ENCODE results near the gene TXNRD2. TPM values are rescaled to one million over a fixed set of nuclear protein-coding genes. Genes with fewer than 3 reads are reported as not detected.
A peak's percentile ranks its signal among the peaks of the same experiment; 100 is the strongest.
"Not testable (repeated sequence)": the region's sequence is repeated elsewhere in the genome, so short reads cannot be mapped to it uniquely, and the experiment has no call there.

Gene TXNRD2
- total RNA-seq, 1 experiment from 2014 or later, result 95.8 TPM

DNA sequence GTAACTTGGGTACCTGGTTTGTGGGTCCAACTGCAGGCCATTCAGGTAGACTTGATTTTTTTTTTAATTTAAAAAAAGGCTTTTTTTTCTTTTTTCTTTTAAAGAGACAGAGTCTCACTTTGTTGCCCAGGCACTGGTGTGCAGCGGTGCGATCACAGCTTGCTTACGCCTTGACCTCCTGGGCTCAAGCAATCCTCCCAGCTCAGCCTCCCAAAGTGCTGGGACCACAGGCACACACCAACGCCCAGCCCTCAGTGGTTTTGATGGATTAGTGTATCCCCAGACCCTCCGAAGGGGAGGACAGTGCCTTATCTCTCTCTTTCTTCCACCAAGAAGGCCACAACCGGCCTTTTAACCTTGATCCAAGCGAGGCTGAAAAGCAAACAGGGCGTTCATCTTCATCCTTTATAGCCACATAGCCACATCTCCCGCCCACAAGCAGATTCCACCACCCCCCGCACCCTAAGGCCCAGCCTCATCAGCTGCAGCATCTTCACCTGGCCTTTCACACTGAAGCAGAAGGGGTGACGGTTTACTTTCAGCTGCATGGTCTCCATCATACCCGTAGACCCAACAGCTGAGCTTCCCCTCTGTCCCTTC is 17.6 kb downstream of the TXNRD2 start:
- DNase-seq (ENCODE audit: low spot score), result no peak

DNA sequence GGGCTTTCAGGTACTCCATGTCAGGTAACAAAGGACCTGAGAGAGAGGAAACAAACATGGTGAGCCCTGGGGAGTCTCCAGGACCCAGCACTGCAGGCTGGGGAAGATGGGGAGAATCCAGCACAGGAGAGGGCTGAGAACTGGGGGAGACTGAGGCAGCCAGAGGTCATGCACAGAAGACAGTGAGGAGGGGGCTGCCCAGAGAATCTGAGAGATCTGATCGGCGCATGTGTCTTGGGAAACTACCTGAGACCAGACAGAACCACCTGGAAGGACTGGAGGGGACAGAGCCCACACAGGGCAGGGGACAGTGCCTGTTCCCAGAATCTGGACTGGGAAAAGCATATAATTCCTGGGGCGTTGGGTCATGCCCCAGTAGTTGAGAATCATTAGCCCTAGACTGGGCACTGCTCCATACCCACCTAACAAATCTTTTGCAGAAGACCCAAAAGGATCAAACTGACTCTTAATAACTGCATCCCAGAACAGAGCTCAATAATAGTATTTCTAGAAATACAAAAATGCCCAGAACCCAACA is 20.0 kb downstream of the TXNRD2 start:
- DNase-seq (ENCODE audit: low spot score), result no peak

DNA sequence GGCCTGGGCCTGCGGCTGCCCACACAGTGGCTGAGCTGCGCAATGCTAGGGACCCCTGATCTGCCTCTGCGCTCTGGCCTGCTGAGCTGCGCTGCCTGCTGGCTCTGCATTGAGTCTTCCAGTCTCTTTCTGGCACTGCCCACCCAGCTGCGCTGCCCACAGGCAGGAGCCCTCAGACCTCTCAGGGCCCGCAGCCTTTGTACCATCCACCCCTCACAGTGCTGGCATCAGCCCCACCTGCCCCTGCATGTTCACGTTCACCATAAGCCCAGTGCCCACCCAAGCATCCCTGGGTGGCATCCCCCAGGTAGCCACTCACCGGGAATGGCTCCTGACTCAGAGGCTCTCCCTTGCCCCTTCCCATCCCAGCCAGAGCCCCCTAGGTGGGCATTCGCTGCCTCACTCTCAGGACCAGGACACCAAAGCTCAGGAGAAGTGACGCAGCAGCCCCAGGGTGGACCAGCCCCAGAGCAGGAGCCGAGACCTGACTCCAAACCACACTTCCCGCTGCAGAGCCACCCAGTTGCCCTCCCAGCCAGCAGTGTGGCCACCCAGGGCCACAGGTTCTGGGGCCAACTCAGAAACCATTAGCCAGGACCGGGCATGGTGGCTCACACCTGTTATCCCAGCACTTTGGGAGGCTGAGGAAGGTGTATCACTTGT is 21.8 kb downstream of the TXNRD2 start:
- DNase-seq (ENCODE audit: low spot score), result no peak

DNA sequence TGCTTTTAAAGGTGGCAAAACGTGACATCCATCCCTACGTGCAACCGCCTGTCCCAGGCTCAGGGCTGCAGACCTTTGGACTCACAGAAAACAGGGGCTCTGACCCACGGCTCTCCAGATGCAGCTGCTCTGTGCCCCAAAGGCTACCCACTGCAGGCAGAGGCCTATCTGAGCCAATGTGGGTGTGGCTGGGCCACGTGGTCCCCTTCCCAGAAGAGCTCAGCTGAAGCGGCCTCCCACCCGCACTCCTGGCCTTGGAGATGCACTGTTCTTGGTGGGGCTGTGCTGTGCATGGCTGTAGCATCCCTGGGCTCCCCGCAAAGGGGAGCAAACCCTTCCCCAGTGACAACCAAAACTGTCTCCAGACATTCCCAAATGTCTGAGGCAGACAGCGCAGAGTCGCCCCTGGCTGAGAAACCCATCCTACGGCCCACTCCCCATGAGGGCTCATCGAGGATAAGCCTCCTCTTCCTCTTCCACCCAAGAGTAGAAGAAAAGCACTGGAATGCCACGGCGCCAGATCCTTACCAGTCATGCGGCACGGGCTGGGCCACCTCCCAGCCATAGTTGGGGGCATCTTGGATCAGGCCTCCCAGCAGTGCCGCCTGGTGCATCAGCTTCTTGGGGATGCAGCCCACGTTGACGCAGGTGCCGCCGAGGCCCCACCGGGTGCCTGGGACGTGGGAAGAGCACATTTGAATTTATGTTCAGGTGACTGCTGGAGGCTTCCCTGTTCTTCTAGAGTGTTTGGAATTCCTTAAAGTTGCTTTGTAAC is 23.1 kb downstream of the TXNRD2 start:
- no peak for DNase-seq (ENCODE audit: low spot score)

DNA sequence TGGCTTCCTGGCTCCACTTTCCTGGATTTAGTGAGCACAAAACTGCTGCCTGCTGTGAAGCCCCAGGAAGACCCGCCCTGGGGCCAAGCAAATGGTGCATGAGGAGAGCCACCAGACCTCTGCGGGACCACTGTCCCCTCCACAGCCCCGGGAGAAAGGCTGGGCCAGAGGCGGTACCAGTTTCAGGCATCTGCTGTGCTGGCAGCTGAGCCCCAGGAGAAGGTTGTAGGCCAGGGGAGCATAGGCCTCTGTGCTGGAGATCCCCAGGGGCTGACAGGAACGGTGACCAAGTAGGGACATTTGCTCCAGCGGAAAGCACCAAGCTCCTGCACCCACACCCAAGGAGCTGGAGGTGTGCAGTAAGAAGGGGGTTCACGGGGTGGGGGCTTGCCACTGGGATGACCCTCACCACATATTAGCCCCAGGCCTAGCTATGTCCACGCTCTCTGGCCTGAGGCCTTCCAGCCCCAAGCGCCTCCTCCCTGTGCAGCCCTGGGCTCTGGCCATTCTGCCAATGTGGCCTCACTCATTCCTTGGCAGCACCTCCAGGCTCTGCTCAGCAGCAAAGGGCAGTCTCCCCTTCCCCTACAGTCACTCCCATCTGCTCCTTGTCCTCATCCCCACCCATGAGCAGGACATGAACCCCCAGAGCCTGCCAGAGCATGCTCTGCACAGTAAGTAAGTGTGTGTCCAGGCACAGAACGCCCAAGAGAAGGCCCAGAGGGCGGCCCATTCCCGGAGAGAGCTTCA is 24.1 kb downstream of the TXNRD2 start:
- no peak for DNase-seq (ENCODE audit: low spot score)

DNA sequence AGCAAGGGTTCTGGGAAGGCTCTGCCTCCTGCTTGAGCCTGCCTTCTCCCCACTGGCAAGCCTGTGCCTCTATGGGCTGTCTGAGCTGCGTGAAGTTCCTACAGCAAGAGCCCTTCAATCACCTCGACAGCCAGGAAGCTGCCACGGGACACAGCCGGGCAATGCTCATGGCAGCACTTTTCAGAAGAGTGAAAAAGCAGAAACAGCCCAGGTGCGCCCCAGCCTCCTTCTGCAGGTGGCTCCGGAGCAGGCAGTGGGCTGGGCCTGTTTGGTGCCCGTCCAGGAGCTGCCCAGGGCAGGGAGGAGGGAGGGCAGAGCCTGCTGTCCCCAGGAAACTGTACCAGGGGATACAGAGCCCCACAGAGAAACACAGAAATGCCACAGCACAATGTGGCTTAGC is 24.7 kb downstream of the TXNRD2 start:
- no peak for DNase-seq (ENCODE audit: low spot score)

DNA sequence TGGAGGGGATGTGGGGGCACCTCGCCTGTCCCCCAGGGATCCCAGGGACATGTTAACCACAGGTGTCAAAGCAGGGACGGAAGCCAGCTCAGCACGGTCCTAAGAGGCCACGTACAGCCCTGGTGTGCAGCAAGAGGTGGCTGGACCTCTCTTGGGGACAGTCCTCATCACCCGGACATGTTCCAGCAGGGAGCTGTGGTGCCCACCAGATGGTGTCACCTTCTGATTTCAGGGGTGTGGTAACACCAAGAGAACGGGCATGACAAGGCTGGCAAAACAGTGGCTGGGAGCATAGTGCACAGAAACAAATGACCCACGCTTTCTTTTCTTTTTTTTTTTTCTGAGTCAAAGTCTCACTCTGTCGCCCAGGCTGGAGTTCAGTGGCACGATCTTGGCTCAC is 25.6 kb downstream of the TXNRD2 start:
- no peak for DNase-seq (ENCODE audit: low spot score)

DNA sequence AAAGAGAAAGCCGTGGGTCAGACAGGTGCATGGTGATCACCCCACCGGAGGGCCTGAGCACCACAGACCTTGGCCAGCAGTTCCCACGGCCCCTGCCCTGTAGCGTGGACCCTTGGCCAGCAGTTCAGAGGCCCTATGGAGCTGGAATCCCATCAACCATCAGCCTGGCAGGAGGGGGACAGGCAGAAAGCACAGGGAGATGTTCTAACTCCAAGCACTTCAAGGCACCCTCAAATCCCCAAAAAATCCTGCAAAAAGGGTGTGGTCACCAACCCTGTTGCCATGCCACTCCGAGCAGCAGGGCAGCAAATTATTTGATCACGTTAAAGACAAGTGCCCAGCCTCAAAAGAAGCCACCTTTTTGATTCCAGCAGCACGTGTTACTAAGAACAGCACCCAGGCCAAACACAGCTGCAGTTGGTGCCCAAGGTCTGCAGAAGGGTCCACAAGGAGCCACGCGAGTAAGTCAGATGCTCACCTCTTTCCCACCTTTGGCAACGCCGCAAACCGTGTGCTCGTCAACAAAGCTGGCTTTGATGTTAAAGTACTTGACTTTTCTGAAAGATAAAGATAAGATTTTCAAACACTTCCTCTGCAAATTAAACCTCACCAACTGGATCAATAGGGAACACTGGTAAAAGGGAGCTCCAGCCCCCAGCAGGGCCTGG is 26.2 kb downstream of the TXNRD2 start:
- DNase-seq (ENCODE audit: low spot score), result no peak

DNA sequence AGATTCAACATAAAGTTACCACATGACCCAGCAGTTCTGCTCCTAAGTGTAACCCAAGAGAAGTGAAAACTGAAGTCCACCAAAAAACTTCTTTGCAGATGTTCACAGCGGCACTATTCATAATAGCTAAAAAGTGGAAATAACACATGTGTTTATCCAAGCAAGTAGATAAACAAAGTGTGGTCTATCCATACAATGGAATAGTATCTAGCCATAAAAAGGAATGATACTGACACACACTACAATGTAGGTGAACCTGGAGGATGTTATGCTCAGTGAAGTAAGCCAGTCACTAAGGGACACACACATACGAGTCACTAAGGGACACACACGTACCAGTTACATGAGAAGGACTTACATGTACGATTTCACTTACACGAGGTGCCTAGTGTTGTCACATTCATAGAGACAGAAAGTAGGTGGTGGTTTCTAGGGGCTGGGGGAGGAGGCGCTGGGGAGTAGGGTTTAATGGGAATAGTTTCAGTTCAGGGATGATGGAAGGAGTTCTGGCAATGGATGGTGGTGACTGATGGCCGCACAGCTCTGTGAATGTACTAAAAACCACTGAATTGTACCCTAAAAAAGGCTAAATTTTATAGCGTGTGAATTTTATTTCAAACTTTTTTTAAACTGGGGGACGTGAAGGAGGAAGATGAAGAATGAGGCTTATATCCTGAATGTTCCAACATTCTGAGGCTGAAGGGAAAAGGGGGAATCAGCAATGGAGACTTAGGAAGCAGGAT is 27.2 kb downstream of the TXNRD2 start:
- no peak for DNase-seq (ENCODE audit: low spot score)

DNA sequence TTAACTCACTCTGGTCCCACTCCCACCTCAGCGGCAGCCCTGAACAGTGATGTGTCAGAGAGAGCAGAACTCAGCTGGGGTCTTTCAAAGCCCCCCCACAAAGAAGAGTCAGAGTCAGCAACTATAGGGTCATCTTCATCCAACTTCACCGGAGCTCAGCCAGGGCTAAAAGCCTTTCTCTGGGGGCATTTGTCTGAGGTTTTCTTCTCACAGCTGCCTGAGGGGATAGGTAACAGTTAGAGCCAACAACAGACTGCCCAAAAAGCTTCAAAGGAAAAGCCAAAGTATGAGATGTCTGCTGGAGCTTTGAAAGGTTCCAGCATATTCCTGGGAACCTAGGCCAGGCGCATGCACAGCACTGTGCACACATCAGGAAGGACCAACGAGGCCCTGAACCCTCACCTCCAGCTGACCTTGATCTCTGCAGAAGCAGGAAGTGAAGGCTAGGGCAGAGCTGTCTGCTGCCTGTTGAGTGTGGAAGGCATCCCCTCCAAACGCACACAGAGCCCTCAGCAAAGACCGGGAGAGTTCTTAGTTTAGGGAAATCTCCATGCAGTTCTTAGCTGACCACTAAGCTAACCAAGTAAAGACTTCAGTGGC is 28.2 kb downstream of the TXNRD2 start:
- no peak for DNase-seq (ENCODE audit: low spot score)

DNA sequence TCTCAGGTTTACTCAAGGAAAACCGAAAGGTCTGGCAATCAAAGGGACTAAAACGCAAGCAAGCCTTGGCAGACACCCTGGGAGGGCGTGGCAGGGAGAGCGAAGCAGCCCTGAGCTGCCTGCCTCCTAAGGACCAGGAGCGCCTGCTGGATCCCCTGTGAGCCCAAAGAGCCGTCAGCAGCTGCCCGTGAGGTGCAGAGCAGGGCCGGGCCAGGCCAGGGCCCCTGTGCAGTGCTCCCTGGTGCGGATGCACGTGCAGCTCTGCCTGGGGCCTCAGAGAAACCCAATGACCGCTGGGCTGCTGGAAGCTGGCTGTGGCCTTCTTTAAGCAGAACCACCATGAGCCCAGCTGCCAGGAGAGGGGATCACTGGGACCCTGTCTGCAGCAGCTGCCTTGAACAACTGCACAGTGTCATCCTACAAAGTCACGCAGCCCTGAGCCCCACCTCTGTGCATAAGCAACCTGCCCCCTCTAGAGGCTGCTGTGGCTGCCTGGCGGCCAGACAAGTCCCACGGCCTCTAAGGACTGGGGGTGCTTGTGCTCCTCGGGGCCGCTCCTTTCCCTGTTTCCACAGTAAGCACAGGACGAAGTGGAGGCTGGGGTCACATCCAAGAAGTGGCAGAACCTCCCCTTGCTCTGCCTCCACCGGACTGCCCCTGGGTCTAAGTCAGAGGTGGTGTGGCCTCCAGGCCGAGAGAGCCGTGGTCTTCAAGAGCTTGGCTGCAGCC is 29.2 kb downstream of the TXNRD2 start:
- DNase-seq (ENCODE audit: low spot score), result no peak

DNA sequence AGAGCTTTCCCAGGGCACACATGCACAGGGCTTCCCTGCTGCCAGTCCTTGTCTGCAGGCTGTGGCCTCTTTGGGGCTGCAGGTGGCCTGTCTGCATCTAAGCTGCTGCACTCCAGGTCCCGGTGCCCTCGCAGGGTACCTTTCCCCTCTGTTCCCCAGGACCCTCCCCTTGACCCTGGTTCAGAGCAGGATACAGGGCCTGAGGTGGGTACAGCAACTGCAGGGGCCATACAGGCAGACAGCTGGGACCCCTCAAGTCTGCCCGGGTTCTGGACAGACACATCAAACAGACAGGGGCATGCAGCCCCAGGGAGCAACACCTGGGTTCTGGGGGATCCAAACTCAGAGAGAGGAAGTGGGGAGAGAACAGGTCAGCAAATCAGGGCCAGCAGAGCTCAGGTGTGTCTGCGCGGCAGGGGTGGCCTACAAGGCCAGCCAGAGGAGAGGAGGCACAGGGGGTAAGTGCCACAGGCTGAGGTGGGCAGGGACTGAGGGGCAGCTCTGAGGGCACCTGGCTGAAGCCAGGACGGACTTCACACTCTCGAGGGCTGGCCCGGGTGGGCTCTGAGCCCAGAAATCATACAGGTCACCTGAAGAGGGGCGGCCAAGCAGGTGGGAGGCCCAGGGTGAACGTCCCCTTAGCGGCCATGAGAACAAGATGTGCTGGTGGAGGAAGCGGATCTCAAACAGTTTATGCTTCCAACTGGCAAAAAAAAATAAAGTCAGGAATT is 29.9 kb downstream of the TXNRD2 start:
- no peak for DNase-seq (ENCODE audit: low spot score)

DNA sequence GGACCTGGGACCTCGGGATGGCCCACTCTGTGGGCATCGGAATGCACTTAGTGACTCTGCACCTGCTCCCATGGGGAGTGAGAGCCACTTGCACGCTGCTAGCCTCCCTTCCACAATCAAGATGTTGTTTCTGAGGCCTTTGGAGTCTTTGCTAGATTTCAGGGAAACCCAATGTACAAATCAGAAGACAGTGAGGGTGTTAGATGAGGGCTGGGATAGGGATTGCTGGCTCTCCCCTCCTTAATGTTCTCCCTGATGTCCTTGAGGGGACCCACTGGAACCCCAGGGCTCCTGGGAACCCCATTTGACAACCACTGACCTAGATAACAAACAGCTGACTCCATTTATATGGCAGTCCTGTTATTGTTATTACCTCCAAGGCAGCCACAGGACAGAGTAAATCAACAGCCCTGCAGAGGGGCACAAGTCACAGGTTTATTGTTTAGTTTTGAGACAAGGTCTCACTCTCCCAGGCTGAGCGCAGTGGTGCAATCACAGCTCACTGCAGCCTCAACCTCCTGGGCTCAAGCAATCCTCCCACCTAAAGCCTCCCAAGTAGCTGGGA is 31.4 kb downstream of the TXNRD2 start:
- DNase-seq (ENCODE audit: low spot score), result no peak

DNA sequence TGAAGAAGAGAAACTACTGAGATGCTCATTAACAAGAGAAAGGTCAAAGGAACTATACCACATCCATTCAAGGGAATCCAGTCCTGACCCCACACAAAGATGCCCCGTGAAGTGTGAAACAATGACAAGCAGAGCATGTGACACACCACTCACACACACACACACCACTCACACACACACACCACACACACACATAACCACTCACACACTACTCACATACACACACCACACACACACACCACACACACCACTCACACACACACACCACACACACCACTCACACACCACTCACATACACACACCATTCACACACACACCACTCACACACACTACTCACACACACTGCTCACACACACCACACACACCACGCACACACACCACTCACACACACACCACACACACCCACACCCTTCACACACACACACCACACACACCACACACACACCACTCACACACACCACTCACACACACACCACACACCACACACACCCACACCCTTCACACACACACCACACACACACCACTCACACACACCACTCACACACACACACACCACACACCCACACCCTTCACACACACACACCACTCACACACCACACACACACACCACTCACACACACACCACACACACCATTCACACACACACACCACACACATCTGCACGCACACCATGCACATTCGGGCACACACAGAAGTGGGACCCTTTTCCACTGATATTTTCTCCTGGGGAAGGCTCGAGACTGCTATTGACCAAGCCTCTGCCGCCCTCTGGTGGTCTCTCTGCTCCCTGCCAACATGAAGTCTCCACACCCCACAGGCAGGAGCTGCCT is 32.1 kb downstream of the TXNRD2 start:
- peak; percentile 97 for DNase-seq (ENCODE audit: low spot score)

DNA sequence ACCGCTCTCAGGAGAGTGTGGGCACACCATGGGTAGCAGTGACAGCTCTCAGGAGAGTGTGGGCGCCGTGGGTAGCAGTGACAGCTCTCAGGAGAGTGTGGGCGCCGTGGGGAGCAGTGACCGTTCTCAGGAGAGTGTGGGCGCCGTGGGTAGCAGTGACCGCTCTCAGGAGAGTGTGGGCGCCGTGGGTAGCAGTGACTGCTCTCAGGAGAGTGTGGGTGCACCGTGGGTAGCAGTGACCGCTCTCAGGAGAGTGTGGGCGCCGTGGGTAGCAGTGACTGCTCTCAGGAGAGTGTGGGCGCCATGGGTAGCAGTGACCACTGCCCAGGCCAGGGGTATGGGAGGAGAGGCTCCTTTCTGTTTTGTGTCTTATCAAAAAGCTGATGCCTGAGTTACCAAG is 33.7 kb downstream of the TXNRD2 start:
- DNase-seq (ENCODE audit: low spot score), result not testable (repeated sequence)

DNA sequence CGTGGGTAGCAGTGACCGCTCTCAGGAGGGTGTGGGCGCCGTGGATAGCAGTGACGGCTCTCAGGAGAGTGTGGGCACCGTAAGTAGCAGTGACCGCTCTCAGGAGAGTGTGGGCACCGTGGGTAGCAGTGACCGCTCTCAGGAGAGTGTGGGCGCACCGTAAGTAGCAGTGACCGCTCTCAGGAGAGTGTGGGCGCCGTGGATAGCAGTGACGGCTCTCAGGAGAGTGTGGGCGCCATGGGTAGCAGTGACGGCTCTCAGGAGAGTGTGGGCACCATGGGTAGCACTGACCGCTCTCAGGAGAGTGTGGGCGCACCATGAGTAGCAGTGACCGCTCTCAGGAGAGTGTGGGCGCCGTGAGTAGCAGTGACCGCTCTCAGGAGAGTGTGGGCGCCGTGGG is 34.8 kb downstream of the TXNRD2 start:
- not testable (repeated sequence) for DNase-seq (ENCODE audit: low spot score)
